NCI-H2196 treated with DMSO at 0.1 percent for 48 hours (cell line): ENCODE results near the gene ADAMTS2.

Experiments used
- DNase-seq: peaks from one replicate; lab custom pipeline; 2025; ENCODE audit not compliant: unreplicated experiment; lab: John Stamatoyannopoulos, UW

The ADAMTS2 gene

DNA sequence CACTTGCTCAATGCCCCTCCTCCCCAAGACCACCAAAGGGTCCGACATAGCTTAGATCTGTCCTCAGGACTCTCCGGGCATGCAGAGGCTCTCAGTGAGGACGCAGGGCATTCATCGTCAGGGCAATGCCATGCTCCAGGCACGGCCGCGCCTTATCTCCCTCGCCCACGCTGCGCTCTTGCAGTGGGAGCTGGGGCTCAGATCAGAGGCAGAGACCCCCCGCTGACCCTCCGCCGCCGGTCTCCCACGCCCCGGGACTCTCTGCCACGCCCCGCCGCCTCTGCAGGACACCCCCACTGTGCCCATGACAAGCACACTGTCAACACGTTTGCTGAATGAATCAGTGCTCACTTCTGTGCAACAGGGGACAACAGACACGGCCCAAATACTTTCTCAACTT is 140.7 kb downstream of the ADAMTS2 start:
- no peak for DNase-seq

DNA sequence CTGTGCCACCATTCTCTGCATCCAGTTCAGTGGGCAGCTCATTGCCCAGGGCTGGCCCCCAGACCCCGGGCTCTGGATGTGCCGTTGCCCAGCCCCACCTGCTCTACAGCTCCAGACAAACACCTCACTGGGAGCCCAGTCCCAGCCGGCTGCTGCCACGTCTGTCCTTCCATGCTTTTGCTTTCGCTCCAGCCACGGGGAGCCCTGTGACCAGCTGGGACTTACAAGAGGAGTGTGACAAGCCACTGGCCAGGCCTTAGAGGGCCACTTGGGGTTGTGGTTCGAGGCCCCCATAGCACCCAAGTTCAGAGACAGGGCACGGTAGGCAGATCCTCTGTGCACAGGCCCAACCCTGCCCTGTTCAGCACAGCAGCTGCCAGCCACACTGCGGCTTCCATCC is 142.0 kb downstream of the ADAMTS2 start:
- DNase-seq = no peak

DNA sequence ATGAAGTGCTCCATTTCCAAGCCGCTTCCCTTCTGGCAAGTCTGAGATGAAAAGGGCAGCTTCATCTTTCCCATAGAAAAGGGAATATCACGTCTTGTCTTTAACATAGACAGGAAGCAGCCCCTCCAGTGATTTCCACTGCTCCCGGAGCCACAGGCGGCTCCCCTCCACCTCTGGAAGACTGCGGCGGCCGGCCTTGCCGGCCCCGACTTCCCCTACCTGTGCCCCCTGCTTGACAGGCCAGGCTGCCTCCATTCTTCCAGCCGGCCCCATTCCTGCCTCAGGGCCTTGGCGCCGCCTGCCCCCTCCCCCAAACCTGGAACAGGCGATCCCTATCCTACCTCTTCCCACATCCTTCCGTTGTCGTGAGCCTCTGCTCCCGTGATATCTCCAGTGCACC is 143.3 kb downstream of the ADAMTS2 start:
- no peak for DNase-seq

DNA sequence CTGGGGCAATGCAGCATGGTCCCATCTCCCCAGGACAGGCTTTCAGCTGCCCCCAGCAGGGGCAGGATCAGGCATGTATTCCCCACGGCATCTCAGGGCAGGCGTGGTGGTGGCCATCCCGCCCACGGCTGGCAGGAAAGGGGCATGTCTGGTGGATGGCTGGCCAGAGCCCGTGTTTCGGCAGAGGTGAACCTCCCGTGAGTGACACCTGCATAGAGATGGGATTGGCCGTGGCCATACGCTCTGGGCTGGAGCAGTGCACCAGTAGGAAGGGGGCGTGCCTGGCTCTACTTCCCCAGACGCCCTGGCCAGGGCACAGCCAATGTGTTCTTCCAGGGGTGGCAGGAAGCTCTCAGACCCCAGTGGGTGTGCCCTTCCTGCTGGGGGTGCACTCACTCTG is 146.0 kb downstream of the ADAMTS2 start:
- no peak for DNase-seq

DNA sequence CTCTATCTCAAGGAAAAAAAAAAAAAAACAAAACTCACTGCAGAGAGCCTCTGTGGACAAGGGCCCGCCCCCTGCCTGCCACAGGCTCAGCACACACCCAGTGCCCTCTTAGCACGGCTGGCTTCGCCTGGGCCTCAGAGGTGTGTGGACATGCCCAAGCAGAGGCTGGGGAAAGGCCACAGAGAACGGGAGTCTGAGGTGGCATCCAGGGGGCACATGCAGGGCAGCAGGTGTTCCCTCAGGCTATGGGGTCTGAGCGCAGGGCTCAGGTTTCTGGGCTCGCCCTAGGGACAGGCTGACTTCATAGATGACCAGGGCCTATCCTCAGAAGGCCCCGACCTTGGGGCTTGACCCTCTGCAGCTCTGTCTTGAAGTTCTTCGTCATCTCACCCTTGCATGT is 146.4 kb downstream of the ADAMTS2 start:
- DNase-seq = no peak

DNA sequence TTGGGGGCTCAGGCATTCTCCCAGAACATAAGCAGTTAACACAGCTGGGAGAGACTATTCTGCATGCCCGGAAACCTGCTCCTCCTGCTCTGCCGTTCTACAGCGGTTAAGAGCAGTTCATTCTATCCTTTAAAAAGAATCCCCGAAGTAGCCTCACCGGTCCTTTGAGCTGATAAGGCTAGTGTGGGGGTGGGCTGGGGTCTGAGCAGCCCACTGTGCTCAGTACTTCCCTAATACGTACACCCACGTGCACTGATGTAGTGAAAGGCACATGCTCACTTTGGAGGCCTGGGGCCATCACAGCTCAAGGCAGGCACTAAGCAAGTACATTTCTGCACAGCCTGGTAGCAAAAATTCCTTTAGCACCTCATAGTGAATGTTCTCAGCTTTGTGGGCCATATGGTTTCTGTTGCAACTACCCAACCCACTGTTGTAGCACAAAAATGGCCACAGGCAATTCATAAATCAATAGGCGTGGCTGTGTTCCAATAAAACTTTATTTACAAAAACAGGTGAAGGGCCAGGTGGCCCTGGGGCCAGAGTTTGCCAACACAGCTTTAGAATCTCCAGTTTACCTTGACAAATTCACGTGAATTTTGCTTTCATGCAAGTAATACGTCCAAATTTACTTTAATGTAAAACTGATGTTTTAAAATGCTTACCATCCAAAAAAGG is 148.7 kb downstream of the ADAMTS2 start:
- DNase-seq = no peak

DNA sequence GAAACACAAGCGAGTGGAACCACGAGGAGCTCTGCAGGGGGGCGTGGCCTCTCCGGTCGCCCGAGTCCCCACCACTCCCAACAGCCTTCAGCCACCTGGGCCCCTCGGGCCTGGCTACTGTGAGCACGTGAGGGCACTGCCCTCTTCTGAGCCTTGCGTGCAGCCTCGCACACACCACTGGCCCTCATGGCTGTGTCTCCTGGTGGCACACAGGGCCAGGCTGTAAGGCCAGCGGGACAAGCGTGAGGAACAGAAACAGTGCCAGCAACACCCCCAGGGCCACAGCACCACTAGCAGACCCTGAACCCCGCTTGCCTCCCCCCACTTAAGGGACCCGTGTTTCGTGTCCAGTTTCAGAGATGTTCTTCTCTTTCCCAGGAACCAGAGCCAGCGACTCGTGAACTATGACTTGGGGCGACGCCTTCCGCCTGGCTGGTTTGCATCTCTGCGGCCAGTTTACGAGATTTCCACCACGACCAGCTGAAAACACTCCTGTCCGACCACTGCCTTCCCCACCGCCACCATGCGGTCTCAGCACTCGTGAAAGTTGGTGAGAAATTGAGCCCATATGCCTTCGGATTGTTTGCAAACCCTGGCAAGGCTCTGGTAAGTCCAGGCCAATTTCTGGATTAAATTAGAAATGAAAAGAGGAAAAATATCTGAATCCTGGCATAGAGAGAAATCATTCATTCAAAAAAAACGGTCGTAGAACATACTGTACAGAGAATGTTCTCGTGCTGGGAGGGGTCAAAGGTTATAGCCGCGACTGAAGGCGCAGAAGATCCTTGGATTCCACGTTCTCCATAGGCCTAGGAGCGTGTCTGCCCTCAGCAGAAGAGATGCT is 149.5 kb downstream of the ADAMTS2 start:
- DNase-seq = no peak

DNA sequence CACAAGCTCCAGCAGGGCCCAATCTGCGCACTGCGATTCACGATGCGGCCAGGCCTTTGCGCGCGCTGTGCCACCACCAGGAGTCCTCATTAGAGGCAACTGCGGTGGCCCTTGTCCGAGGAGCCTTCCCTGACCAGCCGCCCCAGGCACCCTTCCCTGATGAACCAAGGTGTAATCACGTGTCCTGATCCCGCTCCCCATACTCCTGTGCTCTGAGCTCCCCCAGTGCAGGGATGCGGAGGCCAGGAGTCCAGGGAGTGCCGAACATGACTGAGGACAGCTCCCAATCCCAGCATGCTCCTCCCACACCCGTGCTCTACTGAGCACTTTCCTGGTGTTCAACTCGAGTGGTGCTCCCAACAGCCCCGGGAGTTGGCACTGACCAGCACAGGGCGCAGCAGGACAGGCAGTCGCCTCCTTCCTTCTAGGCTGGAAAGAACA is 150.3 kb downstream of the ADAMTS2 start:
- DNase-seq = no peak

DNA sequence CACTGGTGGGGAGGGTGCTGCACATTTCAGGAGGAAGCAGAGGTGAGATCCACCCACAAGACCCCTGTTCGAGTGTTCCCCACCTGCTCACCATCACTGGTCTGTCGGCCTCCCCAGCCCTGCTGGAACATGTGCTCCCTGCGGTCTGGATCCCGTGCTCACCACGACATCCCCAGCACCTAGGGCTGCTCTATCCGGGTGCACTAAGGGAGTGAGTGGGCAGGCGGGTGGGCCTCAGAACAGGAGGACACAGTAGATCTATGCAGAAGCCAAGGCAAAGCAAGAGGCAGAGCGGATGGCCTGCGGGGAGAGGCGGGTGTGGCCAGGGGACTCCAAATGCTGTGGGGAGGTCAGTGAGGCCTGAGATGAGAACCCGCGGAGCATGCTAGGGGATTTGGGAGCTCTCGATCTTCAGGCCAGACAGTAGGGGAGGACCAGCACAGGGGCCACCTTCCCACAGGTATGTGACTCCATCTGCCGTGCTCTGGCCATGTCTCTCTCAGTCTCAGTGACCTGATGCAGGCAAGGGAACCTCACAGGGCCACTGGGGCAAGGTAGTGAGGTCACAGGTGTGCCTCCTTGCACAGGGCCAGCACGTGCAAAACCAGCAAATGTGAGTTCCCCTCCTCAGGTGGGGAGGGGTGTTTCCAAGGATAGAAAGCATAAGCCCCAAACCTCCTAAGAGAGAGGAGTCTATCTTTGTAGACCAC is 150.9 kb downstream of the ADAMTS2 start:
- DNase-seq = no peak

DNA sequence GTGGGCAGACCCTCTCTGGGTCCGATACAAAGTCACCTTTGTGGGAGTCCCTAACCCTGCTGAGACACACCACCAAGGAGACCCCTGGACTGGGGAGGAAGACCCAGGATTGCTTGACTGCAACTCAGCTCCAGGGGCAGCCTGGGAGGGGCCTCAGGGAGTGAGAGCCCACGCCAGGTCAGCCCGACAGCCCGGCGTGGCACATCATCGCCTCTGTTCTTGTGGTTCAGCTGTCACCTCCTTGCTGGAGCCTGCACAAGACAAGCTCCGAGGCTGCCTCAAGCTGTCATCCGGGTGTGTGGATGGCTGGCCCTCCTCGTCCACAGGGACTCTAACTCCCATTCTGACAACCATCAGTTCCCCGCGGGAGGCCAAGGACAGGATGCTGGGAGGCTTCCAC is 151.5 kb downstream of the ADAMTS2 start:
- no peak for DNase-seq

DNA sequence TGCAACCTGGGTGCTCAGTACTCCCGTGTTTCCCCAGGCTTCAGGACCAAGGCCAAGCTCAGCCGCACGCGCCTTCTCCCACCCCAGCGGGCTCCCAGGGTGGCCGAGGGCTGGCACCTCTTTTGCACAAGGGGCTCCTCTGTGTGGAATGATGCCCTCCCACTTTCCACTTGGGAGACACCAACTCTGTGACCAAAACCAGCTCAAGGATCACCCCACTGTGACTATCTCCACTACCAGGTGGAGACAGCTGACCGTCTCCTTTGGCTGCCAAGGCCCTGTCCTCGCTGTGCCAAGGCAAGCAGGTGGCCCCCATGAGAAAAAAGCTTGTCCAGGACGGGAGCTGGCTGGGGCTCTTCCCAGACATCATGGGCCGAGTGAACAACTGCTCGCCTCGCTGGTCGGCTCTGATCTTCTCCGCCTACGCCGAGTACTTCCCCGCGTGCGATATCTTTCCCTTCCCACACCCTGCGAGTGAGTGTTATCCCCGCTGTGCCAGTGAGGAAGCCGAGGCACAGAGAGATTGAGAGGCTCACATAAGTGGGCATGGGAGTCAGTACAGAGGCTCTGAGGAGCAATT is 152.3 kb downstream of the ADAMTS2 start:
- no peak for DNase-seq

DNA sequence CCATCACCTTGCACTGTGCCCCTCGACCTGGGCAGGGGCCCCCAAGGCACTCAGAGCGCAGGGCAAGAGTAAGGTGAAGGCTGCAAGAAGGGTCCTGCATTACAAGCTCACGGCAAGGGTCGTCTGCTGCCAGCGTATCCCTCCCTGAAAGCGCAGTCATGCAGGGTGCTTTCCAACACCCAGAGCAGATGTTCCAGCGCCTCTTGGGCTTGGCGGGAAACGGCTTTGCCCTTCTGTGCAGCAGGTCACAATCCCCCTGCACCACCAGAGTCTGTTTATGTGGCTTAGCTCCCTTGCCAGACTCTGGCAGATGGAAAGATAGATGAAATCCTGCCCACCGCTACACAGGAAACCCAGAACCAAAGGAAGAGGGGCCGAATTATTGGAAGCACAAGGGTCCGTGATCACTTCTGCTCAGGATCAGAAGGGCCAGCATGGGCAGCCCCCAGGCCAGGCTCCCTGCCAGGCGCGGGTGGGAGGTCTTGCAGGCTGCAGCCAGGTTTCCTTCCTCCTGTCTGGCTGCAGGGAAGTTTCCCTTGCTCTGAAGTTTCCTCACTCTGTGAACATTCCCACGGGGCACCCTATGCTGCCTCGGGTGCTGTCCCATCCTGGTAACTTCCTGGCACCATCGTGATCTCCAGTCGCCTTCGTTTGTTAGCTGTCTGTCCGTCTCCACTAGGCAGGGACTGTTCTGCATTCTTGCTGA is 152.9 kb downstream of the ADAMTS2 start:
- DNase-seq = no peak

DNA sequence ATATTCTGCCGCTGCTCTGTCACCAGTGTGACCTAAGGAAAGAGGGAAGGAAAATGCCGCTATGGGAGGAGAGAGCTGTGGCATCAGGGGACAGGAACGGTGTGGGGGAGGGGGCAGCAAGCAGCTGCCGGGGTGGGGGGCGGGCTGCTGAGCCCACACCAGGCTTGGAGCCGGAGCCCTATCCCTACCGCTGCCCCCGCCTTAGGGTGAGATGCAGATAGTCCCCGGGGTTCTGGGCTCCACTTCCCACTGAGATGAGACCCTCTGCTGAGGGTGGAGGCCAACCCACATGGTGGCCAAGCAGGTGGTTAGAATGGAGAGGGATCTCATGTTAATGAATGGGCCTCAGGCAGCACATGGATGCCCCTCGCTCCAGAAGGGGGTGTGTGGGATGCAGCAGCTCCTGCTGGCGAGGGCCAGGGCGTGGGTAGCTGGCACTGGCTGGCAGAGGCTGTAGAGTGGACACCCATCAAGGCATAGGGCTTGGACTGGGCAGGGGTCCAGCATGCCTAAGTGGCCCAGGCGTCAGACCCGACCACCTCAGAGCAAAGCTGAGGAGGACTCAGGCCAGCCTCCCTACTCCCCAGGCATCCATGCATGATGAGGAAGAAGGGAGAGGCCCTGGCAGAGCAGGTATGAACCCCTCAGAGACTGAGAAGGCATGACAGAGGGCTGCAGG is 153.6 kb downstream of the ADAMTS2 start:
- no peak for DNase-seq

DNA sequence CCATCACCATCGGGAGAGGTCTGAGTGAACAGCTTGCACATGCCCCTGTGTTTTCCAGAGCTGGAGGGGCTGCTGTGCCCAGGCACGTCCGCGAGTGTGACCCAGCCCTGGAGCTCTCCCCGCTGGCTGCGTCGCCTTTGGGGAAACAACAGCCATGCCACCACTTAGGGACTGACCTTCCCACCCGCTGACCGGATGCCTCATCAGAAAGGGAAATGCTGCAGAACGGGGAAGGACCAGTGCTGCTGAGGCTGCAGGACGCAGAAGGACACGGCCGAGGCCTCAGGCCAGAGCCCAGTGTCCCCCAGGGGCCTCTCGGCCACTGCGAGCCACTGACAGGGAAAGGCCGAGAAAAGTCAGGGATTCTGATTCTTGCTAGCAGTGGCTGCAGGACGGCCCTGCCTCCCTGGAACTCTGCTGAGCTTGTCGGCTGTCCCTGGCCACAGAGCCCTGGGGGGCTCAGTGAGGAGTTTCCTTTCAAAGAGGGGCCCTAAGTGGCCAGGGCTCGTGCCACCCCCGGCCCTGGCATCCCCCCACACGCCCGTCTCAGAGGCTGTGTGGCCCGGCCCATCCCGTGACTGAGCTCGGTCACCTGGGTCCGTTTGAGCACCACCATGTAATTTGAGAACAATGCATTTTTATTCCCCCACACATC is 154.3 kb downstream of the ADAMTS2 start:
- DNase-seq = no peak

DNA sequence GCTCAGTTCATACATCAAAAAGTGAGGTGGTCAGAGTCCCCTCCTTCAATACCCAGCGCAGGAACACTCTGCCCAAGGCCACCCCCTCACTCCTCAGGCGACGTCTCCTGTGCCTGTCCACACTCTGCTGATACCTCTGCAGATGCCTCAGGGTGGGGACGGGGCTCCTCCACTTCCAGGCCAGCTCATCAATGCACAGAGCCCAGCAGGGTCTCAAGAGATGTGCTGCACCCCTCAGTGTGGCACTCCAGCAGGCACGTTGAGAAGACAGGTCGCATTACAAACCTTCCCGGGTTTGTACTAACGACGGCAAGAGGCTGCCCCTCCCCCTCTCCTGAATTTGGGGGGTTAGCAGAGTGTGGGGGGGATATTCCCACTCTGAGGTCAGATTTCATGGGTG is 156.6 kb downstream of the ADAMTS2 start:
- DNase-seq = no peak

DNA sequence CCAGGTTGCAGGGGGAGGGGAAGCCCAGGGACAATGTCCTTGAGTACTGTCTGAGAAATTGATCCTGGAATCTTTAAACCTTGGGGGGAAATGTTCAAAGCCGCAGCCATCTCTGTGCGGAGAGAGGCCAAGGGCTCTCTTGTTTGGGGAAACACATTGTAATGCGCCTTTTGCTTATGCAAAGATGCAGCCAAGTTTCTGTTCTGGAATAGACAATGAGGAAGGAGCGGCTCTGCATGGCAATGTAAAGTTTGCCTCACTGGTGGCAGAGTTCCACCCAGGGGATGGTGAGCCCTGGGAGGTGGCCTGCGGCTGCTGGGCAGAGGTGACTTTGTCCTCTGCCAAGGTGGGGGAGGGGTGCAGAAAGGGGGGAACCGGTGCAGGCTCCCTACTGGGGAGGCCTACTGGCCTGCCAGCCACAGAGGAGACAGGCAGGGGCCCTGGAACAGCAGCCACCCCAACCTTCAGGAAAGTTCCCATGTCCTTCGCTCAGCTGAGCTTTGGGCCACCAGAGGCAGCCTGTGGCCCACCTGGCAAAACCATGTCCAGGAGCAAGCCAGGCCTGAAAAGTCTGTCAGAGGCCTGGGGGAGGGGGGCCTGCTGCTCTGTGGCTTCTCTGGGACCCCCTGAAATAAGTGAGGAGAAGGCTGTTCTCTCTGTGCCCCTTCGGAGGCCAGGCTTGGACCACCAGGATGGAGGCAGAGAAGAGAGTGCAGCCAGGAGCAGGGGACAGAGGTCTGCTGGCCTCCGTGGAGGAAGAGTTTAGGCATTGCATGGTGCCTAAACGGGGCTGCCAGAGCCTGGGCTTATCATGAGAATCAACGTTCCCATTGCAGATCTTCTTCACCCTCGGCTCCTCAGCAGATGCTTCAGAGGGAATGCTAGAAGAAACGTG is 157.3 kb downstream of the ADAMTS2 start:
- no peak for DNase-seq

DNA sequence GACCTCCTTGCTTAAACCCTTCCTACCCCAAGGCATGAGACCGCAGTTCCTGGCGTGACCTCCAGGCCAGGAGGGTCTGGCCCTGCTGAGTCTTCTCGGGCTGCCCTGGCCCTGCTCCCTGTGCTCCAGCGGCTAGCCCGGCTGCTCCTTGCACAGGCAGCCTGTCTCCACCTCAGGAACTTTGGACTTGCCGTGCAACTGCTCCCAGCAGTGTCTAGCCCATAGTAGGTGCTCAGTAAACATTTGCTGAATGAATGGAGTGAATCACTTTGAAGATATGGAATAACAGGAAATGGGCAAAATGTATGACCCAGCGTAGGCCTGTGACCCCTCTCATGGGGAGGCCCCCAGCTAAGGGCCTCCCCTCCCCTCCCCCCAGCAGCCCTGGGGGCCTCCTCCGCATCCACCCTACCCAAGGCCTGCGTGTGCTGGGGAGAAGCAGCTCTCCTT is 158.0 kb downstream of the ADAMTS2 start:
- DNase-seq = no peak

DNA sequence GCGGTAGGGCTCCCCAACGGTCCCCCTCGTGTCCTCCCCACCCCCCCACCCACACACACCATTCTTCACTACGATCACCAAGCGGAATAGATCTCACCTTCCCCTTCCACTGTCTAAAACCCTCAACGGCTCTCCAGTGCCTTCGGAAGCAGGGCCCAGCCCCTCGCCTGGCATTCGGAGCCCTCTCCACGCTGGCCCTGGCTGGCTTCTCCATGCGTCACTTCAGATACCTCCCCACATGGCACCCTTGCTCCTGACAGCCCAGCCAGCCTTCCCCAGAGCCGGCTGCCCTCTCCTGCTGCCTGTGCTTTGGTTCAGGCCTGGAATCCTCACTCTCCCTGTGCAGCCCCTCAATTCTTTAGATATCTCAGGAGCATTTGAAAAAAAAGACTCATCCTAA is 158.5 kb downstream of the ADAMTS2 start:
- DNase-seq = no peak

DNA sequence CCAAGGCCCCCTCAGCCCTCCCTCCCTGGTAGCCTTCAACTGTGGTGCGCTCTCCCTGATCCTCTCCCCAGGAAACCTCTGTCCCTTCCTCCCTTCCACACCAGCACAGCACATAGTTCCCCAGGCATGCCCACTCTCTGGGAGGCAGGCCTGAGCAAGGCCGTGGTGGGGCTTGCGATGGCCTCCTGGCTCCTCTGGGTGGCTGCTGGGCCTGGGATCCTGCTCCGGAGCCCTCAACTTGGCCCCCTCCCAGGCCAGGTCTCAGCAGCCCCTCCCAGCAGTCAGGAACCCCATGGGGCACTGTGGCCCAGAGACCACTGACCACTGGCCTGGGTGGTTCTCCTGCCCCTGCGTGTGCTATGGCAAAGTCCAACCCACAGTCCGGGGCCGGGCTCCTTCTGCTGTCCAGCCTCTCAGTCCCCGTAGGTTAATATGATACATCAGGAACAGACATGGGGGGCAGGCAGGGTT is 159.3 kb downstream of the ADAMTS2 start:
- no peak for DNase-seq
